Fibroblast of peridontal ligament (primary cell): Measurements from ENCODE around the gene CCSER2.
A peak's percentile ranks its signal among the peaks of the same experiment; 100 is the strongest.
"Not testable (repeated sequence)": the region's sequence is repeated elsewhere in the genome, so short reads cannot be mapped to it uniquely, and the experiment has no call there.

Experiments used
- DNase-seq: peaks from one replicate; pipeline ENCODE4 v3.0.0-alpha.2; 2010; ENCODE audit errors: extremely low read depth

The CCSER2 gene

DNA sequence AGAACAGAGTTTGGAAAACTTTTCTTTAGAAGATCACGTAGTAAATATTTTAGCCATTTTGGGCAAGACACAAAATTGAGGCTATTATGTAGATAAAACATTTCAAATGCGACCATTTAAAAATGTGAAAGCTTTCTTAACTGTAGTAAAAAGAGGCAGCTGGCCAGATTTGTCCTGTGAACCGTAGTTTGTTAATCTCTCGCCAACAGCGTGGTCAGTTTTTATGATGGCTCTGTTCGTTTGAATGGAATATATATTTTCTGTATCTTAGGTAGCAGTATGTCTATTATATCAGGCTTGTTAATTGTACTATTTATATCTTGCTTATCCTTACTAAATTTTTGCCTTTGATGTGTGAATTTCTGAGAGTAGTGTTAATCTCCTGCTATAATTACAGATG is 124.9 kb downstream of the CCSER2 start:
- DNase-seq, result no peak

DNA sequence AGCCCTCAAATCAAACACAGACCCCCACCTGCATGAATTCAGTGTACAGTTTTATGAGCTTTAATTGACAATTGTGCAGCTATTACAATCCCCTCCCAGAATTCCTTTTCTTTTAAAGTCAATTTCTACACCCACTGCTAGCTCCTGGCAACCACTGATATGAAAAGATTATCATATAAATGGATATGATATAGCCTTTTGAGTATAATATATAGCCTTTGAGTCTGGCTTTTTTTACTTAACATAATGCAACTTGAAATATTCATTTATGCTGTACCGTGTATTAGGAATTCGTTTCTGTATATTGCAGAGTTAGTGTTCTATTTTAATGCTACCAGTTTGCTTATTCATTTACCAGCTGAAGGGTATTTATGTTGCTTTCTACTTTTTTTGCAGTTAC is 127.7 kb downstream of the CCSER2 start:
- DNase-seq, result no peak

DNA sequence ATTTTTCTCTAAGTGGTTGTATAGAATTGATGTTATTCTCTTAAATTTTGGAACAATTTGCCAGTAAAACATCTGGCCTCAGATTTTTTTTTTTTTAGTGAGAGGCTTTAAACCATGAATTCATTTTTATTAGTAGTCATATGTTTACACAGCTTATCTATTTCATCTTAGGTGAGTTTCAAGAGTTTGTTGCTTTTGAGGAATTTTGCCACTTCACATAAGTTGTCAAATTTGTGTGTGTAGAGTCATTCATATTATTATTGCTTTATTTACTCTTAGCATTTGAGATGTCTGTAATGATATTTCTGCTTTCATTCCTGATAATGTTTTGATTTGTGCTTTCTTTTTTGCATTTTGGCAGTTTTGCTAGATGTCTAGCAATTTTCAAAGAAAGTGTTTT is 132.1 kb downstream of the CCSER2 start:
- DNase-seq, result no peak

DNA sequence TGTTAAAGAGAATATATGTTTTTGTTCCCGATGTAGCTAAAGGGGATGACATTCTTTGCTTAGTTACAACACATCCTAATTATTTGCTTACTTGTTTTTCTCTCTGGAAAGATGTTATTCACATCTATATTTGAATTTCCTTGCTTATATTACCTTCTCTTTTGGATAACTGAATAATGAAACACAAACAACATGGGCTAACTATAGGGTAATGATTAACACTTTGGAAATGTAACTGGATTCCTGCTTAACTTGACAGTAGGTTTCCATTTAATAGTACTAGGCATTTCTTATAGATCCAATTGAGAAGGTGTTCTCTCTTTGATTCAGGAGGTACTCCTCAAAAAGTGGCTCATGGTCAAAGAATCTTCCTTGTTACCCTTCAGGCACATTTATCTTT is 141.1 kb downstream of the CCSER2 start:
- no peak for DNase-seq

DNA sequence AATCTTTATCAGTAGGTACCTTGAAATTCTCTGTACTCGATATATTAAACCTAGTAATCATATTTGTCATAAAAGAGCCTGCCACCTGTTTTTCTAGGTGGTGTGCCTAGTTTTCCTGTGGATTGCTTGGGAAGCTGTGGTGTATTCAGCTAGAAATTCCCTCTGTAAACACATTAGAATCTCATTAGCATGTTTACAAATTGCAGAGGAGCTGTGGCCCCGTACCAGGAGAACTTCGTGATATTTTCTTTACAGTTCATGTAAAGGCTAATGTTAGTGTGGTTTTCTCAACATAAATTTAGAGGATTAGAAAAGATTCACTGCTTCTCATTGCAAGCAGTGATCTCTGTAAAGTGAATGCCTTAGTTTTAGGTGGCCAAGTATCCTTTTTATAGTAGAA is 144.7 kb downstream of the CCSER2 start:
- DNase-seq, result no peak

DNA sequence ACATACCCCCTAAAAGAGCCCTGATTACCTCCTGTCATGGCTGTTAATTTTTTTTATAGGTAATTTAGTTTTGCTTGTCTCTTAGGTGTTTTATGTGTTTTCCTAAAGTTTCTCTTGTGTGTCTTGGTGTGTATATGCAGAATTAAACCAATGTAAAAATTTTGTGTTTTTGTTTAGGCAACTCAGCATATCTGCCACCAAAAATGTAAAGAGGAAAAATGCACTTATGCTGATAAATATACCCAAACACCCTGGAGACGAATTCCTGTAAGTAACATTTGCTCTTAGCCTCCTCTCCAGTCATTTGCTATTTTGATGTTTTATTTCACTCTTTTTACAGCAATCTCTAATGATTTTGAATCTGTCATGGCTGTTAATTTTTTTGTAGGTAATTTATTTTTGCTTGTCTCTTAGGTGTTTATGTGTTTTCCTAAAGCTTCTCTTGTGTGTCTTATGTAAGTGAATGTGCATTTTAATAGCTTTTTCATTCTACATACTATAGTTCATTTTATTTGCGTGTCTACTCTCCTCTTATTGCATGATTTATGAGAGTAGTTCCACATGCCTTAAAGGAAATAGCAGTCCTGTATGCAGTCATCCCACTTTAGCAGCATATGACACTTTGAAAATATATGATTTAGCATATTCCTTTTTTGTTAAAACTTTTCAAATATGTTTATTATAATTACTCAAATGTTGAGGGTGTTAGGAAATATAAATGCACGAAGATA is 149.2 kb downstream of the CCSER2 start:
- DNase-seq, result no peak

DNA sequence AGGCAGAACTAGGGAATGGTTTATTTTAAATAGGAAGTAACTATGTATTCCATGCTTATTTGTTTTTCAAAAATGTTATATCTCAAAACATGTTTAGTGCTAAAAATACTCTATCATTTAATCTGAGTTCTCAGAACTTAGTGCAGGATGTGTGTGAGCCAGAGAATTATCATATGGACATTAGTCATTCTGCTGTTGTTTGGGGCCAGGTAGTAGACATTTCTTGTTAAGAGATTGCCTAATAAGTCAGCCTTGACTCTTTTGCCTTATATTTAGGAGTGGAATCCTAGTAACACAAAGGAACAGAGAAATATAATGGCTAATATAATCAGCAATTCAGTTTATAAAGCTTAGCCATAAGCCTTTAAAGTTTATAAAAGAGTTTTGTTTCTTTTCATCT is 149.8 kb downstream of the CCSER2 start:
- DNase-seq, result no peak

DNA sequence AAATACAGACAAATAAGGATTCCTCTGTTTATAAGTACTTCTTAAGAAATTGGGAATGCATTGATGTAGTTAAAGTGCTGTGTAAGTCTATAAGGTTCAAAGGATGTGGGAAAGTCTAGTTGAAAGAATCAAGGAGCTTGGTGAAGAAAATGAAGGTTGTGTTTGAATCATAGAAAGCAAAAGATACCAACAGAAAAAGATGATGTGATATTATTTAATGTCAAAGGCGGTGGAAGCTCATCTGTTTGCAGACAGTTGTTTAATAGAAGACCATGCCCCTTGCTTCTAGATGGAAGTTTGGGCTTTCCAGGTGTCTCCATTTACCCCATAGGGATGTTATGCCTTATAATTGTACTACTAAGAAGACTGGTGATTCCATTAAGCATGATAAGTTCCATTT is 150.3 kb downstream of the CCSER2 start:
- DNase-seq, result no peak

DNA sequence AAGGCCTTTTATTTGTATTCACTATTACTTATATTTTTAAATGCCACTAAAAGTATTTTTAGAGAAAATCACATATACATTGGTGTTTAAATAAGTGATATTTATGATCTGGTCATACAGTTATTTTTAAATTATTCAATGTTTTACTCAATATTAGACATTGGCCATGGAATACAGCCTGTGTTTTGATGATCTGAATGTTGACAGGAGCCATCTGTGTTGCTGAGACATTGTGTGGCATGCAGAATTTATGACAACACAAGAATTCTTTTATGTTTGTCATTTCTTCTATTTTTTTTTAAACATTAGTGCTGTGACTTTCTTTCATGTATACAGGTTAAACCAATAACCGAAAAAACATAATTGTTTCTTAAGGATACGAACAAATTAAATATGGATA is 156.2 kb downstream of the CCSER2 start:
- DNase-seq, result no peak

DNA sequence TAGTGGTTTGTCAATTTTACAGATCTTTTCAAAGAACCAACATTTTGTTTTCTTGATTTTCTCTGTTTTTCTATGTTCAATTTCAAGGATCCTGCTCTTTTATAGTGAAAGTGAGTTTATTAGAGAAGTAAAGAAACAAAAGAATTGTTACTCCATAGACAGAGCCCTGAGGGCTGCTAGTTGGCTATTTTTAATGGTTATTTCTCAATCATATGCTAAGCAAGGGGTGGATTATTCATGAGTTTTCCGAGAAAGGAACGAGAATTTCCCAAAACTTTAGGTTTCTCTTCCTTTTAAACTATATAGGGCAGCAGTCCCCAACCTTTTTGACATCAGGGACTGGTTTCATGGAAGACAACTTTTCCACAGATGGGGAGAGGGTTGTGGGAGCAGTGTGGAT is 165.0 kb downstream of the CCSER2 start:
- DNase-seq, result no peak

DNA sequence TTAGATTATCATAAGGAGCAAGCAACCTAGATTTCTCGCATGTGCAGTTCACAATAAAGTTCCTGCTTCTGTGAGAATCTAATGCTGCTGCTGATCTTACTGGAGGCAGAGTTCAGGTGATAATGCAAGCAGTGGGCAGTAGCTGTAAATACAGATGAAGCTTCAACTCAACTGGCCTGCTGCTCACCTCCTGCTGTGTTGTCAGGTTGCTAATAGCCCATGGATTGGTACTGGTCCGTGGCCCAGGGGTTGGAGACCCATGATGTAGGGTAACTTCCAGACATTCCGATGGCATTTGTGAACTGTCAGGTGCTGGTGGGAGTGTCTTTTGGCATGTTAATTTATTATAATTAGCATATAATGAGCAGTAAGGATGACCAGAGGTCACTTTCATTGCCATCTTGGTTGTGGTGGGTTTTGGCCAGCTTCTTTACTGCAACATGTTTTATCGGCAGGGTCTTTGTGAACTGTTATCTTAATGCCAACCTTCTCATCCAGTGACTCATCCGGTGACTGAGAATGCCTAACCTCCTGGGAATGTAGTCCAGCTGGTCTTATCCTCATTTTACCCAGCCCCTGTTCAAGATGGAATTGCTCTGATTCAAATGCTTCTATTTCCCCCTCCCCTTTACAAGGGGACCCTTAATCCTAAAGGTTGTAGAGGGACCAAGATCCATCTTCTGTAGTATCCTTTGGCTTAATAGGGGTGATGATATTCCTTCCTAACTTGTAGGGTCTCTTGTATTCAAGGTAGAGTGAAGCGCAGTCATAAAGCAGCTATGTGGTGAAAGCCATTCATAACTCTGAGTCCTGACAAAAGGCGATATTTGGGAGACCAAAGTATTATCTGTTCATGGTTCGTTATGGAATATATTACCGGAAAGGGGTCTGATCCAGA is 165.8 kb downstream of the CCSER2 start:
- DNase-seq, result peak; percentile 35

DNA sequence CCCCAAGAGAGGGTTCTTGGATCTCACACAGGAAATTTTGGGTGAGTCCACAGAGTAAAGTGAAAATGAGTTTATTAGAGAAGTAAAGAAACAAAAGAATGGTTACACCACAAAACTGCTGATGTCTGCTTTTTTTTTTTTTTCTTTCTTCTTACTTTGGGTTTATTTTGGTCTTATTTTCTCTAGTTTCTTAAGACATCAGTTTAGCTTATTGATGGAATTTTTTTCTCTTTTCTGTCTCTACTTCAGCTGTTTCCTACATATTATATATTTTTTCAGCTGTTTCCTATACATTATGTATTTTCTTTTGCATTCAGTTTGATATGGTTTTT is 166.4 kb downstream of the CCSER2 start:
- no peak for DNase-seq

DNA sequence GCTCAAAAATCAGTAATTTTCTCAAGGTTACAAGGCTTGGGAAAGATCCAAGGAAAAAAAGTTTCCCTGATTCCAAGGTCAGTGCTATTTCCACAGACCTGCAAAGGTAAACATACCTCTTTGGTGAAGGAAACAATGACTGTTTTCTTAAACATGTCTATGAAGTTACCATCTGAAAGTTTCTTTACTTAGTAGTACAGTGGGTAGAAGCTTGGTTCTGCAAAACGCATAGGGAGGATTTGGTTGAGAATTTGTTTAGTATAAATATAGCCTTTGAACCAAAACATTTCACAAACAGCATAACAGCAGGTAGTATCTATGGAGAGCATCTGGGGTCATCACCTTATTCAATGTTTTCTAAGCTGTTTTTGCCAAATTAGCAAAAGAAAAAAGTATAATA is 169.6 kb downstream of the CCSER2 start:
- no peak for DNase-seq

DNA sequence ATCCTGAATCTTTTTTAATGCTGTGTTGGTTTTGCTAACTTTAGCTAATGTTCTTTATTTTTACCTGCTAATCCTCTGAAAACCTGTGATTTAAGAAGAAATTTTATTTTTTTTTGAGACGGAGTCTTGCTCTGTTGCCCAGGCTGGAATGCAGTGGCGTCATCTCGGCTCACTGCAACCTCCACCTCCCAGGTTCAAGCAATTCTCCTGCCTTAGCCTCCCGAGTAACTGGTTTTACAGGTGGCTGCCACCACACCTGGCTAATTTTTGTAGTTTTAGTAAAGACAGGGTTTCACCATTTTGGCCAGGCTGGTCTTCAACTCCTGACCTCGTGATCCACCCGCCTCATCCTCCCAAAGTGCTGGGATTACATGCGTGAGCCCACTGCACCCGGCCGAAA is 170.7 kb downstream of the CCSER2 start:
- DNase-seq, result not testable (repeated sequence)

DNA sequence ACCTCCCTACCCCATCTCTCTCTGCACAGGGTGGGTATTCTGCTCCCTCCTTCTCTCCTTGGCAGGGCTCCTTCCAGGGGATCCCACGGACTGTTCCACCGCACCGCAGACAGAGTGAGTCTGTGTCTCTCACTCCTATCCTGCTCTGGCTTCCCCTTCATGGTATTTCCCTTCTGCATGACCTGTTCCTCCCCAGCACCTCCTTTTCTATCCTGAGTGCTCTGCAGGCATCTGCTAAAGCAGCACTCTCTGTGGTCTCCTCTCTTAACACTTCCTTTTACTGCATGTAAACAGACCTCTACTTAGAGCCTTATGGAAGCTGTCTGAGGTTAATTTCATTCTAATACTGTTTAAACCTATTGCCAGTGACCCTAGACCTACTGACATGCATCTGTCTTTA is 171.5 kb downstream of the CCSER2 start:
- no peak for DNase-seq

DNA sequence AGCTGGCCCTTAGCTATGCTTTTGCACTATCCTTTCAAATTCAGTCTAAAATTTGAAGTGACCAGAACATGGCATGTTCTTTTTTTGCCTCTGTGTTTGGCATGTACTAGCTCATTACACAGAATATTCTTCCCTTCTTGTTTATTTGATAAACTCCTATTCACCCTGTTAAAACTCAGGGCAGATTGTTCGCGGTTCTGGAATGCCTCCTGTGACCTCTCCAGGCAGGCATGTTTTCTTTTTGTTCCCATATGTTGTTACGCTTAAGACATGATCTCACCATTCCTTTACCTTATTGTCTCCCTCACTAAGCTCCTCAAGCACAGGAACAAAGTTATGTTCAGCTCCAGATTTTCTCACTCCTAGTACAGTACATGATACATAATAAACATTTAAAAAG is 181.7 kb downstream of the CCSER2 start:
- peak; percentile 34 for DNase-seq

DNA sequence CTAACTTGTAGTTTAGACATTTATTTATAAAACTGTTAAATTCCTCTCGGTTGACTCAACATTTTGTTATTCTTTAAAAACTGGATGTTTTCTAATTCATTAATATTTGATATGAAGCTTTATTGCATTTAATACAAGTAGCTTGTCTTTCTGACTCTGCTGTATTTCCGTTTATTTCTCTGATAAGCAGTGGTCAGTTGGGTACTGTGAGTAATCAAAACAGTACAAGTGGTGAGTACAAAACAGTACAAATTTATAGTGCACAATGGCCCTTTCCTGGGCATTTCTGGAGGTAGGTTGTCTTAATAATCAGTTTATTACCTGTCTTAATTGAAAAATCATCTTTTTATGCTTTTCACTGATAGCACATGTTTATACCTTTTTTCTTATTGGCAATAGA is 182.7 kb downstream of the CCSER2 start:
- DNase-seq, result no peak

DNA sequence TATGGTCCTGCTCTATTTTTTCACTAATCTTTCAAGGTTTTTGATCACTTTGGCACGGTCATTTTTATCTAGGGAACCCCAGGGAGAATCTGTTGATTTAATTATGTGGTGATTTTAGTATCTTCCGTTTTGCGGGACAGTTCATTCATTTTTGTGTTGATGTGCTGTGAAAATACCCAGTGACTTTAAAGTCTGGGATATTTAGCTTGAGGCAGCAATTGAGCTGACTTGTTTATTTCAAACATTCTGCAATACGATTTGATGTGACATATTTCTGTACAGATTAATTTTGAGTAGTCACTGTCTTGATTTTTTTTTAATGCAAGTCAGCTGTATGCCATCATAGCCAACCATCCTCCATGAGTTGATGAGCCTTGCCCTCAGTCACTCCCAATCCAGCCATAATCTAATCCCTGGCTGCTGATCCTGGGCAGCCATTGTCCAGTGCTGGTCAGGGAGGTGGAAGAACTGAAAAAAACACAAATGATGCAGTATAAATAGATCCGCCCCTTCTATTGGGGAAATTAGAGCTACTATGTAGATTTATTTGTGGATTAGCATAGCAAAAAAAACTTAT is 183.4 kb downstream of the CCSER2 start:
- no peak for DNase-seq

DNA sequence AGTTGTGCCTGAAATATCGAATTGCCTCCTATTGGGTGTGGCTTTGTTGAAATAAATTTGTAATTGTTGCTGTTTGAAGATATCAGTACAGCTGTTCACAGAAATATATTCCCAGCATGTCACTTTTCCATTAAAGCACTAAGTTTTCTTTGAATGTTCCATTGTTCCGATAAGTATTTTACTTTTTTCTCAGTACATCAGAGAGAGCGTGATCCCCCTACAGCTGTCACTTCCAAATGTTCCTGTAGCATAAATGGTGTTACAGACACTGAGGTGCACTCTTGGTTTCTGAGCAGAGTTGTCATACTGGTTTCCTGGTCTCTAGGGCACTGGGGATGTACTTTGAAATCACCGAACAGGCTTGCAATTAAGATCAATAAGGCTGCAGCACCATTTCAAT is 189.2 kb downstream of the CCSER2 start:
- no peak for DNase-seq

DNA sequence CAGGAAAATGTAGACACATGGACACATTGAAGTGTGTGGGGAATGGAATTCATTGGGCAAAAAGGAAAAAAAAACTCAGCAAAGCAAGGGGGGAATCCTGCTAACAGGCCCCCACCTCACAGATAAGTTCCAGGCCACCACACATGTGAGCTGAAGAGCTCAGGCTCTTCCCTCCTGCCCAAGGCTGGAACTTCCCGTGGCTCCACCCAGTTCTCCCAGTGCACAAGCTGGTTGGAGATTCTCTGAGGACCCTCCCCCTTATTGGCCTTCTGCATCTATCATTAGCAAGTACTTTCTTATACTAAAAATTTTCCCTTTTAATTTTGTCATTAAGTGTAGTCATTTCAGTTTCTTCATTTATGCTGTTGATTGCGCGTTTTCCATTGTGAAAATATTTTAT is 190.8 kb downstream of the CCSER2 start:
- DNase-seq, result no peak

DNA sequence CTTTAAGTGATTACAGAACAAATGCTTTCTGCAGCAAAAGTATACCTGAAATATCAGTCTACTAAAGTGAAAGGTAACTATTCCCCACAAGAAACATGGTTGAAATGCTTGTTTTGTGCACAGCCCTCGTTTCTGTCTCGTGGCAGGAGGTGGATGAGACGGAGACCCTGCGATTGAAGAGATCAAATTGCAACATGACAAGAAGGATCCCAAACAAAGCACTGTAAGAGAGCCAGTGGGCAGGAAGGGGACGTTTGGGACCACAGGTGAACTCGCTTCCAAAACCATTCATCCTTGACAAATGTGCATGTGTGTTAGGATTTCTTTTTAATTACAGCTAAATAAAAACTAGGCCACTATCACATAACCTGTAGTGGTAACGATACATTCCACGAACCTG is 192.6 kb downstream of the CCSER2 start:
- DNase-seq, result no peak

DNA sequence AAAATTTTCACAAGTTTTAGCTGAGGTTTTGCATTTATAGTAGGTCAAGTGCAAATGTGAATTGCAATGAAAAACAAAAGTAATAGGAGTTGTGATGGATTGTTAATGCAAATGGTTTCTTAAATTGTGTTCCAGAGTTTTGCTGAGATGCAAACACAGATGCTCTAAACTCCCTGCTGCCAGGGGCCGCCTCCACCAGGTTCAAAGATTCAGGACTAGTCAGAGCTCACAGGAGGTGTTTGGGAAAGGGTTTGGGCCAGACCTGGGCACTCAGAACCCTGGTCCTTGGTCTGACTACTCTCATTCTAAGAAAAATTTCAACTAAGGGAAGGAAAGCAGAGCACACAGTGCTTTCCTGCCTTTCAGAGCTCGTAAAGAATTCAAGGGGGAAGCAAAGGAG is 193.1 kb downstream of the CCSER2 start:
- DNase-seq, result no peak
